GM12878 (cell line): ENCODE measurements around the gene HTR4.

Experiments used
- SMC3 ChIP-seq: IDR thresholded peaks from 2 replicates; pipeline ENCODE4 v1.6.1; 2011; ENCODE audit warnings: low read length, improper control_type of control experiment, borderline replicate concordance
- SRF ChIP-seq, 2 experiments: IDR thresholded peaks; 2 replicates each; pipeline ENCODE4 v1.6.1; 2011; ENCODE audit warnings: low read depth in 2 of 2, low read length in 2 of 2, mild to moderate bottlenecking in 1 of 2, moderate library complexity in 1 of 2
- TF ChIP-seq, protein P1 (sequence below), 3 experiments: IDR thresholded peaks in 2 of 3; conservative IDR thresholded peaks in 1 of 3; 2 replicates each; pipeline ENCODE4 v1.5.1; 2011; ENCODE audit warnings: low read depth in 3 of 3, low read length in 3 of 3, mild to moderate bottlenecking in 3 of 3, control low read depth in 2 of 3, moderate library complexity in 2 of 3, inconsistent platforms in 1 of 3, mixed read lengths in 1 of 3; ENCODE audit not compliant: control insufficient read depth in 2 of 3, insufficient read depth in 1 of 3; ENCODE audit errors: extremely low read depth in 1 of 3

DNA sequence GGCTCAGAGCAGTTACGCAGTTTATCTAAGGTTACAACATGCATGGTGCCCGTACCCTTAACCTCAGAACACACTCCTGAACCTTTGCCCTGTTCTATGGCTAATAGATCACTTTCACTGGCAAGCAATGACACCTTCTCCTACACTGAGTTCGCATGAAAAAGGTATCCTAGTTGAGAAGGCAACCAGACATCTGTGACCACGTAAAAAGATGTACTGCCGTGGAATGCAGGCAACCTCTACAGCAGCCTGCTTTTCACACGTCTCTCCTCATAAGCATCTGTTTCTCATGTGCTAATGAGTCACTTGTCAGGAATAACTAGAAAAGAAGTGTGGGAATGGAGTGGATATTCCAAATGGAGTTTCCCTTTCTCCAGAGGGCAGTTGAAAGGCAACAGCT is 199.1 kb downstream of the HTR4 start:
- TF ChIP-seq, protein P1, sequence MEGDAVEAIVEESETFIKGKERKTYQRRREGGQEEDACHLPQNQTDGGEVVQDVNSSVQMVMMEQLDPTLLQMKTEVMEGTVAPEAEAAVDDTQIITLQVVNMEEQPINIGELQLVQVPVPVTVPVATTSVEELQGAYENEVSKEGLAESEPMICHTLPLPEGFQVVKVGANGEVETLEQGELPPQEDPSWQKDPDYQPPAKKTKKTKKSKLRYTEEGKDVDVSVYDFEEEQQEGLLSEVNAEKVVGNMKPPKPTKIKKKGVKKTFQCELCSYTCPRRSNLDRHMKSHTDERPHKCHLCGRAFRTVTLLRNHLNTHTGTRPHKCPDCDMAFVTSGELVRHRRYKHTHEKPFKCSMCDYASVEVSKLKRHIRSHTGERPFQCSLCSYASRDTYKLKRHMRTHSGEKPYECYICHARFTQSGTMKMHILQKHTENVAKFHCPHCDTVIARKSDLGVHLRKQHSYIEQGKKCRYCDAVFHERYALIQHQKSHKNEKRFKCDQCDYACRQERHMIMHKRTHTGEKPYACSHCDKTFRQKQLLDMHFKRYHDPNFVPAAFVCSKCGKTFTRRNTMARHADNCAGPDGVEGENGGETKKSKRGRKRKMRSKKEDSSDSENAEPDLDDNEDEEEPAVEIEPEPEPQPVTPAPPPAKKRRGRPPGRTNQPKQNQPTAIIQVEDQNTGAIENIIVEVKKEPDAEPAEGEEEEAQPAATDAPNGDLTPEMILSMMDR (IDR thresholded peaks at IDR 0.05 in 2 of 3, conservative IDR thresholded peaks at IDR 0.05 in 1 of 3; ENCODE audit: control insufficient read depth in 2 of 3, extremely low read depth in 1 of 3, insufficient read depth in 1 of 3, low read depth in 3 of 3, low read length in 3 of 3), result no peak
- no peak for TF ChIP-seq SRF (IDR thresholded peaks at IDR 0.05; ENCODE audit: low read depth in 2 of 2, low read length in 2 of 2)
- TF ChIP-seq SMC3, result no peak
